GM12878 (cell line): ENCODE data around the gene NLRC3. TPM values are rescaled to one million over a fixed set of nuclear protein-coding genes. Genes with fewer than 3 reads are reported as not detected.
"Not testable (repeated sequence)": the region's sequence is repeated elsewhere in the genome, so short reads cannot be mapped to it uniquely, and the experiment has no call there.

Source experiments
- ATAC-seq: fragments of 200-7000 bp; cut with Tn5 transposase; 3 replicates; pipeline ENCODE4 v1.9.1; 2020; ENCODE audit warnings: mild to moderate bottlenecking, moderate library complexity
- BruUV-seq: library from RNA; stranded (reverse); fragments of 400-500 nt; replicated peaks from 2 replicates; lab custom pipeline; 2021; lab: Mats Ljungman, UMichigan
- CTCF ChIA-PET: fragments of 300-600 bp; sonication (Branson Sonifier 250); formaldehyde crosslinking; extraction: SDS; loops from one replicate; lab custom pipeline; 2021; ENCODE audit warnings: inconsistent platforms; lab: Yijun Ruan, JAX
- POLR2A ChIA-PET: fragments of 350-600 bp; formaldehyde crosslinking; extraction: SDS; loops from one replicate; lab custom pipeline; 2021; ENCODE audit warnings: inconsistent platforms; lab: Charles Lee
- RAD21 ChIA-PET: fragments of 300-600 bp; sonication (Branson Sonifier 250); formaldehyde crosslinking; loops from one replicate; lab custom pipeline; 2023; ENCODE audit warnings: antibody characterized with exemption; ENCODE audit not compliant: unreplicated experiment; lab: Charles Lee
- SMC1A ChIA-PET: fragments of 300-600 bp; sonication (Branson Sonifier 250); formaldehyde crosslinking; loops from one replicate; lab custom pipeline; 2023; ENCODE audit not compliant: unreplicated experiment, uncharacterized antibody; lab: Charles Lee
- DNase-seq: peaks from one replicate; pipeline ENCODE4 v3.0.0-alpha.2; 2011; ENCODE audit warnings: low read depth, low spot score
- FAIRE-seq: peaks from 3 replicates; lab custom pipeline; 2011; peaks lifted over from hg19 to GRCh38; lab: Jason Lieb, UNC
- H2AFZ ChIP-seq: 2 replicates; pipeline ENCODE4 v1.6.0; 2011; ENCODE audit warnings: low read depth, low read length, control low read depth; ENCODE audit not compliant: control insufficient read depth
- H3K27ac ChIP-seq: 2 replicates; pipeline ENCODE4 v1.5.1; 2011; ENCODE audit warnings: control low read depth; ENCODE audit not compliant: control insufficient read depth, insufficient read depth
- H3K27me3 ChIP-seq, 2 experiments: replicated peaks in 1 of 2; 2 replicates each; pipeline versions ENCODE4 v1.6.0 to v1.6.1; 2011; ENCODE audit warnings: low read length in 1 of 2; ENCODE audit not compliant: control insufficient read depth in 2 of 2, insufficient read depth in 2 of 2
- H3K36me3 ChIP-seq, 2 experiments: 2 replicates each; pipeline ENCODE4 v1.5.1; 2011; ENCODE audit warnings: low read length in 1 of 2; ENCODE audit not compliant: control insufficient read depth in 2 of 2, insufficient read depth in 2 of 2
- H3K4me1 ChIP-seq: 2 replicates; pipeline ENCODE4 v1.6.1; 2011; ENCODE audit warnings: mild to moderate bottlenecking, low read length, moderate library complexity, mixed read lengths; ENCODE audit not compliant: control insufficient read depth, insufficient read depth
- H3K4me2 ChIP-seq: 2 replicates; pipeline ENCODE4 v1.6.0; 2011; ENCODE audit warnings: control low read depth; ENCODE audit not compliant: control insufficient read depth, insufficient read depth
- H3K4me3 ChIP-seq: fragments of 200-600 bp; sonication (generic); 2 replicates; pipeline ENCODE4 v1.5.1; 2016
- H3K79me2 ChIP-seq: 2 replicates; pipeline ENCODE4 v1.6.0; 2011; ENCODE audit warnings: low read length; ENCODE audit not compliant: control insufficient read depth, insufficient read depth
- H3K9ac ChIP-seq: 2 replicates; pipeline ENCODE4 v1.8.0; 2011; ENCODE audit warnings: low read length, control low read depth, mixed read lengths; ENCODE audit not compliant: control insufficient read depth, insufficient read depth
- H3K9me3 ChIP-seq: replicated peaks from 3 replicates; pipeline ENCODE4 v1.5.1; 2011; ENCODE audit warnings: mild to moderate bottlenecking, low read length; ENCODE audit not compliant: control insufficient read depth, insufficient read depth
- H4K20me1 ChIP-seq: 2 replicates; pipeline ENCODE4 v1.6.0; 2011; ENCODE audit not compliant: control insufficient read depth, insufficient read depth
- CTCF ChIP-seq, 3 experiments: IDR thresholded peaks in 2 of 3; conservative IDR thresholded peaks in 1 of 3; 2 replicates each; pipeline ENCODE4 v1.5.1; 2011; ENCODE audit warnings: low read depth in 3 of 3, low read length in 3 of 3, mild to moderate bottlenecking in 3 of 3, control low read depth in 2 of 3, moderate library complexity in 2 of 3, inconsistent platforms in 1 of 3, mixed read lengths in 1 of 3; ENCODE audit not compliant: control insufficient read depth in 2 of 3, insufficient read depth in 1 of 3; ENCODE audit errors: extremely low read depth in 1 of 3
- IKZF2 ChIP-seq, 2 experiments: fragments of 450-650 bp; IDR thresholded peaks; 2 replicates each; pipeline ENCODE4 v1.6.1; 2017; ENCODE audit warnings: mild to moderate bottlenecking in 2 of 2, moderate library complexity in 2 of 2
- PAX5 ChIP-seq: IDR thresholded peaks from 2 replicates; pipeline ENCODE4 v1.6.1; 2011; ENCODE audit warnings: low read depth, low read length, borderline replicate concordance
- RAD21 ChIP-seq: IDR thresholded peaks from 2 replicates; pipeline ENCODE4 v1.6.1; 2011; ENCODE audit warnings: mild to moderate bottlenecking, low read depth, low read length, moderate library complexity; ENCODE audit not compliant: insufficient read depth
- RUNX3 ChIP-seq: IDR thresholded peaks from 2 replicates; pipeline ENCODE4 v1.6.1; 2012; ENCODE audit warnings: low read length, inconsistent platforms
- SMC3 ChIP-seq: IDR thresholded peaks from 2 replicates; pipeline ENCODE4 v1.6.1; 2011; ENCODE audit warnings: low read length, improper control_type of control experiment, borderline replicate concordance
- YY1 ChIP-seq: IDR thresholded peaks from 2 replicates; pipeline ENCODE4 v1.6.1; 2011; ENCODE audit warnings: low read depth, mild to moderate bottlenecking, low read length
- WGBS: methylation state at CpG from one replicate; pipeline ENCODE4 v1.1.6; 2016; ENCODE audit warnings: low lambda C conversion rate; ENCODE audit not compliant: insufficient replicate concordance, insufficient coverage; ENCODE audit errors: missing lambda C conversion rate; 5-methylcytosine and 5-hydroxymethylcytosine counted together
- in situ Hi-C: fragments of 300-500 bp; cut with MboI; formaldehyde crosslinking; loops from 9 replicates; pipeline ENCODE4 v1.14.3; 2018; ENCODE audit warnings: mixed read lengths
- intact Hi-C: fragments of 100-400 bp; cut with micrococcal nuclease; formaldehyde crosslinking; loops from one replicate; pipeline ENCODE4 v1.14.2; 2022; ENCODE audit not compliant: unreplicated experiment
- polyA plus RNA-seq, 11 experiments: library from polyadenylated mRNA; depleted of rRNA in 4 of 11; unstranded in 6 of 11; stranded (reverse) in 5 of 11; fragments of >200 nt; fragmentation: Nextera tagmentation in 4 of 11; fragmentation: Illumina TruSeq in 1 of 11; extraction: Ambion mirVana in 4 of 11; extraction: Trizol in 1 of 11; gene quantifications; 1 replicate in 1 of 11; 2 replicates in 10 of 11; pipeline versions ENCODE4 v1.2.1 to v1.2.3, GENCODE V29; 2011 to 2016; ENCODE audit warnings: inconsistent platforms in 2 of 11, missing spikeins in 2 of 11, low read depth in 1 of 11
- total RNA-seq, 4 experiments: library from RNA; depleted of rRNA in 3 of 4; stranded (reverse); fragments of >200 nt in 3 of 4; fragmentation: Illumina TruSeq in 1 of 4; extraction: Trizol in 1 of 4; gene quantifications; 2 replicates each; pipeline versions ENCODE4 v1.2.1 to v1.2.3, GENCODE V29; 2013 to 2021

Gene NLRC3
- total and polyA plus RNA-seq, 10 of the 15 experiments (the other 5 are each of a cell fraction or from before 2014, with no cell fraction given) = 2.2 to 17.8 (median 7.6) TPM

- H3K27ac ChIP-seq, DNase-seq, POLR2A ChIA-PET: not testable (repeated sequence)
Observed at GRCh38 chr16:3527216-3527829, 49.9 kb downstream of the NLRC3 start.

More at GRCh38 chr16:3527216-3527829, 49.9 kb downstream of the NLRC3 start:
- intact Hi-C loops = loop anchor here (1.0 kb wide), 2 partner anchors 127 to 138 kb away; partner anchors contain the start of gene DNASE1
- H3K9me3 ChIP-seq, H3K4me3 ChIP-seq, in situ Hi-C loops, H2AFZ ChIP-seq, H3K36me3 ChIP-seq, H3K79me2 ChIP-seq: not testable (repeated sequence)
- RAD21 ChIA-PET = interaction anchor here (0.9 to 1.5 kb wide), 2 partner anchors 99 to 398 kb away, joined by 3 read pairs; no protein-coding TSS in a partner anchor
- peak; percentile 70 for TF ChIP-seq RAD21
- TF ChIP-seq PAX5 = 0 out of 2 replicates have a peak, but pooled peaks have one; percentile 13
- TF ChIP-seq CTCF (IDR thresholded peaks at IDR 0.05 in 2 of 3, conservative IDR thresholded peaks at IDR 0.05 in 1 of 3; ENCODE audit: control insufficient read depth in 2 of 3, extremely low read depth in 1 of 3, insufficient read depth in 1 of 3, low read depth in 3 of 3, low read length in 3 of 3) = peak; percentile 46 to 61 (median 46)
- peak; percentile 36; the same call in 1 of the 2 replicates for TF ChIP-seq SMC3
- 0 out of 2 replicates have a peak, but pooled peaks have one; percentile 27 for TF ChIP-seq YY1
- TF ChIP-seq RUNX3 = 0 out of 2 replicates have a peak, but pooled peaks have one; percentile 8
- peak in 1 of 2 experiments; percentile 10; a peak in 1 of 4 replicates for TF ChIP-seq IKZF2 (IDR thresholded peaks at IDR 0.05)
- TF ChIP-seq, all 136 proteins: peak for 7; not testable (repeated sequence) for 129
- H3K4me1 ChIP-seq, BruUV-seq, H3K4me2 ChIP-seq, H4K20me1 ChIP-seq, H3K27me3 ChIP-seq, ATAC-seq, H3K9ac ChIP-seq: not testable (repeated sequence)
- ChIA-PET CTCF (interaction anchor here (0.5 to 1.4 kb wide), 12 partner anchors 9 to 344 kb away, joined by 3 to 5 read pairs (median 3); partner anchors contain the start of genes DNASE1 and SLX4), SMC1A (interaction anchor here (1.1 kb wide), 1 partner anchor 18 kb away, joined by 3 read pairs; no protein-coding TSS in a partner anchor)
- FAIRE-seq = peak; percentile 57
- 42% methylated on average over 12 of the region's 12 CpGs for WGBS
